HG03457 (cell line): ENCODE measurements around the gene LRP2.
"Not testable (repeated sequence)": the region's sequence is repeated elsewhere in the genome, so short reads cannot be mapped to it uniquely, and the experiment has no call there.

Source experiments
- ATAC-seq: cut with Tn5 transposase; IDR thresholded peaks from one replicate; pipeline ENCODE4 v1.9.1; 2021; ENCODE audit warnings: moderate number of reproducible peaks; ENCODE audit not compliant: unreplicated experiment

LRP2 gene

DNA sequence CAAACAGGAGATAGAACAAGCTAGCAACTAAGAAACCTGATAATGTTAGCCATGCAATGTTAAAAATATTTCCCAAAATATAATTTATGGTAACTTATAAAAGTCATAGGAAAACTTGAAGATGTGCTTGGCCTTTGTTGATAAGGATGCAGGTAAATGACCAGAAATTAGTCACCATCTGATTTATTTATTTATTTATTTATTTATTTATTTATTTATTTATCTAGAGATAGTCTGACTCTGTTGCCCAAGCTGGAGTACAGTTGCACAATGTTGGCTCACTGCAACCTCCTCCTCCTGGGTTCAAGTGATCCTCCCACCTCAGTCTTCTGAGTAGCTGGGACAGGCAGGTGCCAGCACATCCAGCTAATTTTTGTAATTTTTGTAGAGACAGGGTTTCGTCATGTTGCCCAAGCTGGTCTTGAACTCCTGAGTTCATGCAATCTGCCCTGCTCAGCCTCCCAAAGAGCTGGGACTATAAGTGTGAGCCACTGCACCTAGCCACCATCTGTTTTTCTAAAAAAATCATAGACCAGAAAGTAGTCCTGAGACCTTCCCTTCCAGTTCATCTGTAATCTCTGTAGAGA lies 183.4 kb downstream of the LRP2 start:
- no peak for ATAC-seq

- no peak for ATAC-seq
These were observed 184.0 kb downstream of the LRP2 start for GRCh38 chr2:169178364-169178763.

- no peak for ATAC-seq
These were observed 187.2 kb downstream of the LRP2 start for GRCh38 chr2:169175112-169175511.

GRCh38 chr2:169173876-169174275 lies 188.5 kb downstream of the LRP2 start:
- no peak for ATAC-seq

GRCh38 chr2:169172914-169173313 lies 189.4 kb downstream of the LRP2 start:
- ATAC-seq: no peak

- no peak for ATAC-seq
These were observed 190.1 kb downstream of the LRP2 start for GRCh38 chr2:169172151-169172735.

DNA sequence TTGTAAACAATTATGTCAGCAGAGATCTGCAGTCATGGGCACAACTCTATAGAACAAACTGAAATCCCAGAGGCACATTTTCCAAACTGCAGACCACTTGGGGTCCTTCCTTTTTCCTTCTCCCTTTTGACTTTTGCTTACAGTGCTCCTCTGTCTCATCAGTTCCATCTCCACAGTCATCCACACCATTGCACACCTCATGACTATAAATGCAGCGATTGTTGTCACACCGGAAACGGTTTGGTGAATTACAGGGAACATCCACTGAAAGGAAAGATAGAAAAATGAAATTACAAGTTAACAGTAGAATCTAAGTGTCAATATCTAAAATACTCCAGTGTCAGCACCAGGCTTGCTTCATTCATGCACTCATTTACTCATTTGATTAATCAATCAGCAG lies 196.5 kb downstream of the LRP2 start:
- ATAC-seq: no peak

GRCh38 chr2:169164311-169164710 lies 198.0 kb downstream of the LRP2 start:
- no peak for ATAC-seq

DNA sequence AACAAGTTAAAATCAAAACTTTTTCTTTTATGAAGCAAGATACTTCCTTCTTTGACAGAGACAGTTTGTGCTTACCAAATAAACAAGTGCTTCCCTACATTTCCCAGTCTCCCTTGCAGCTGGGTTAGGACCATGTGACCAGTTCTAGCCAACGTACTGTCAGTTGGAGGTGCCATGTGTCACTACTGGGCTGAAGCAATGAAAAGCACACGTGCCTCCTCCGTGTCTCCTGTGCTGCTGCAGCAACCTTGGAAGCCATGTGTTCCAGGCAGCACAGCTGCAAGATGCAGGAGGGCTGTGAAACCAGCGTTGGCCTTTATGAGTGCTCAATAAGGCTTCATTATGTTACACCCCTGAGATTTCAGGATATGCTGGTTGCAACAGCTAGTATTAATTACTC lies 199.7 kb downstream of the LRP2 start:
- no peak for ATAC-seq

- ATAC-seq: no peak
These were observed 201.3 kb downstream of the LRP2 start for GRCh38 chr2:169160926-169161481.

GRCh38 chr2:169159686-169160085 lies 202.6 kb downstream of the LRP2 start:
- ATAC-seq: no peak

DNA sequence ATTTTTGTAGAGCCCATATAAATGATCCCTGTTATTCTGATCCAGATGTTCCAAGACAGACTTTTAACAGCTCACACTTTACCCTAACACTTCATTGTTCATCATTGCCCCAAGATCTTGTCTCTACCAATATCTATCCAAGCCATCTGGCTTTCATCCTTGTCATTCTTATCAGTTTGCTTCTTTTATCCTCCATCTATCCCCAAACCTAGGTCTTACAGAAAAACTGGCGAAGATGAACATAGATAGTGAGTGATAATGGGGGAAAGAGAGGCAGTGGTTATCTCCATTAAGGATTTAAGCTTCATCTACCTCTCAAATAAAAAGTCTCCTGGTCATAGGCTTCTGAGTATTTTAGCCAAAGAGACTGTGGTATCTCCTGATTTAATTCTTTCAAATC lies 203.5 kb downstream of the LRP2 start:
- ATAC-seq: no peak

- no peak for ATAC-seq
These were observed 216.1 kb downstream of the LRP2 start for GRCh38 chr2:169146220-169146619.

DNA sequence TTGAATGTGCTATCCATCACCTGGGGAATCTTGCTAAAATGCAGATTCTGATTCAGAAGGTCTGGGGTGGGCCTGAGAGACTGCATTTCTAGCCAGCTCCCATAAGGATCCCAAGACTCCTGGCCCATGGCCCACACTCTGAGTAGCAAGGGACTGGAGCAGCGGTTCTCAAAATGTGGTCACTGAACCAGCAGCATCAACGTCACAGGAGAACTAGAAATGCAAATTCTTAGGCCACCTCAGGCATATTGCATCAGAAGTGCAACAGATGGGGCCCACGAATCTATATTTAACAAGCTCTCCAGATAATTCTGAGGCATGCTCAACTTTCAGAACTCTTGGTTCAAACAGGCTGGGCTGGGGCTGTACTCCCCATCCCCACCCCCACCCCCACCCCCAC lies 218.3 kb downstream of the LRP2 start:
- no peak for ATAC-seq

DNA sequence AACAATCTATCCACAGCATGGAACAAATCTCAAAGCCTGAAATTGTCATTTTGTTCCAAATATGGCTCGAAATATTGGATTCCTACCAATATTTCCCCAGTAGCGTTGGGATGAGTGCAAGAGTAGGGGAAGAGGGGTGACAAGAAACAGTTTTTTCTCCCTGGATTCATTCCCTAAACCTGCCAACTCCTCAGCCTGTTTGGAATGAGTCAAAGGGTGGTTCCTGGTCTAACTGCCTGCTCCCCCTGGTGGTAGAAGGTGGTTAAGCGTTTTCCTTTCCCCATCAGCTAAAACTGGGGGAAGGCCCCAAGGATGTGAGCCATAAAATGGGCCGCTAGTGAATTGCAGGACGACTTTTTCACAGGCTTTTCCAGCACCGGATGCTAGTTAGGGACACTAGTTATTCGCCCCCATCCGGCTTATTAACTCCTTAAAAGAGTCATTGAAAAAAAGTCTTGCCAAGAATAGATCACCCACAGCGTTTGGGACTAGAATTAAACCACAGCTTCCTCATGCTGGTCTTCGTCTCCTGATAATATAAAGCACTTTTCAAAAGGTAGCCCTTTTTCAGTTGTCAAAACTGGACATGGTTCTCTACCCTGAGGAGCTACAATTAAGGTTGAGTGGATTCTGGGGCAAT lies 220.5 kb downstream of the LRP2 start:
- peak; percentile 50 for ATAC-seq

DNA sequence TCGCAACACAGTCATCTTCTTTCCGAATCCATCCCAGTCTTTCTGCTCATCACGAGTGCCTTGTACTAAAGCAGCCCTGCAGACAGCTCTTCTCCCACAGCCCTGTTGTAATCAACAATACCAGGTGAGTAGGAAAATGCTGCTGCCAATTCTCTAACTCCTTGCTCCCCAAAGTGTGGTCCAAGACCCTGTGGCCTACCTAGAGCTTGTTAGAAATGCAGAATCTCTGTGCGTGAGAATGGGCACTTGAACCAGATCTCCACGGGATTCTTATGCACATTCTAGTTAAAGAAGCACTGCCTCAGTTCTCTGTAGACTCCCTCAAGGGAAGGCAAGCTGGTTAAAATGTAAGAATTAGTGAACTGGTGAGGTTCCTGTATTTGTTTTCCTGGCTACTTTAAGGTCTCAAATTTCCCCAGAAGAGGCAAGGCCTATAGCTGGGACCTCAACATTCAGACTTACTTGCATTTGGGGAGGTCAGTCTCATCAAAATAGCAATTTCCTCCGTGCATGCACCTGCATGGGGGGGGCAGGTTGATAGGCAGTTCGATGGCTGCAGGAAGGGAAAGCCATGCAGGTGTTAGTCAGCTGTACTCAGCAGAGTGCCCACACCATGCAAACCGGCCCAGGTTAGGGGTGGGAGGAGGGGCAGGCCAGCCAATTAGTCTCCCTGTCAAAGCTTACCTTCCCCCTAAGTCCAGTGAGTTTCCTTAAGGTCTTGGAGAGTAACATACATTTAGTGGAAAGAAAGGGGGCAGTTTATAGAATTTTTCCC lies 222.2 kb downstream of the LRP2 start:
- no peak for ATAC-seq

- ATAC-seq: no peak
These were observed 223.2 kb downstream of the LRP2 start for GRCh38 chr2:169139145-169139544.

GRCh38 chr2:169137924-169138323 lies 224.4 kb downstream of the LRP2 start:
- ATAC-seq: no peak

- ATAC-seq: no peak
These were observed 225.3 kb downstream of the LRP2 start for GRCh38 chr2:169136885-169137534.

GRCh38 chr2:169136428-169136827 lies 225.9 kb downstream of the LRP2 start:
- not testable (repeated sequence) for ATAC-seq

DNA sequence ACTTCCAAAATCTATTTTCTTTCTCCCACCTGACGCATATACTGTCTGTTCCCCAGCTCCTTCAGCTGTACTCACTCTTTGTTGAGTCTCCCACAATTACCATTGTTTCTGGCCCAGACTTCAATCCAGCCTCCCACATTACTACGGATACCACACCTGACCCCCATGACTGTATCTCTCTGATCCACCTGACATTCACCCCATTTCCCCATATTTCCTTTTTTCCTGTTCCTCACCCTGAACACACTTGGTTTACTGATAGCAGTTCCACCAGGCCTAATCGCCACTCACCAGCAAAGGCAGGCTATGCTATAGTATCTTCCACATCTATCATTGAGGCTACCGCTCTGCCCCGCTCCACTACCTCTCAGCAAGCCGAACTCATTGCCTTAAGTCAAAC lies 228.1 kb downstream of the LRP2 start:
- ATAC-seq: not testable (repeated sequence)
